Osteoblast (primary cell): ENCODE results near the gene ARL15. TPM values are rescaled to one million over a fixed set of nuclear protein-coding genes. Genes with fewer than 3 reads are reported as not detected.

ENCODE experiments used
- DNase-seq: peaks from one replicate; pipeline ENCODE4 v3.0.0; 2011; ENCODE audit warnings: low spot score, mixed read lengths; ENCODE audit not compliant: insufficient read length; ENCODE audit errors: missing footprints
- H2AFZ ChIP-seq: 2 replicates; pipeline ENCODE4 v1.6.0; 2011; ENCODE audit warnings: mild to moderate bottlenecking, low read length
- H3K27ac ChIP-seq: 2 replicates; pipeline ENCODE4 v1.5.1; 2011; ENCODE audit warnings: mild to moderate bottlenecking, low read depth, low read length, moderate library complexity
- H3K27me3 ChIP-seq: 2 replicates; pipeline ENCODE4 v1.6.0; 2012; ENCODE audit warnings: mild to moderate bottlenecking, control low read depth, inconsistent platforms, low read length, moderate library complexity; ENCODE audit not compliant: insufficient read depth
- H3K36me3 ChIP-seq: 2 replicates; pipeline ENCODE4 v1.5.1; 2011; ENCODE audit warnings: mild to moderate bottlenecking, low read length, control low read depth, moderate library complexity; ENCODE audit not compliant: insufficient read depth
- H3K4me1 ChIP-seq: 2 replicates; pipeline ENCODE4 v1.5.1; 2011; ENCODE audit warnings: mild to moderate bottlenecking, low read length, control low read depth, moderate library complexity; ENCODE audit not compliant: insufficient read depth
- H3K4me2 ChIP-seq: 2 replicates; pipeline ENCODE4 v1.6.0; 2011; ENCODE audit warnings: mild to moderate bottlenecking, low read length; ENCODE audit not compliant: insufficient read depth
- H3K4me3 ChIP-seq: fragments of 200-600 bp; sonication (generic); 3 replicates; pipeline ENCODE4 v1.5.1; 2012; ENCODE audit warnings: mild to moderate bottlenecking, low read length, inconsistent platforms; ENCODE audit not compliant: insufficient read depth
- H3K79me2 ChIP-seq: 2 replicates; pipeline ENCODE4 v1.6.0; 2012; ENCODE audit warnings: mild to moderate bottlenecking, low read length, control low read depth, inconsistent platforms; ENCODE audit not compliant: insufficient read depth
- H3K9me3 ChIP-seq: 2 replicates; pipeline ENCODE4 v1.5.1; 2011; ENCODE audit warnings: low read depth, low read length, control low read depth
- H4K20me1 ChIP-seq: 2 replicates; pipeline ENCODE4 v1.6.0; 2012; ENCODE audit warnings: mild to moderate bottlenecking, low read length, control low read depth; ENCODE audit not compliant: insufficient read depth
- total RNA-seq: library from RNA; depleted of rRNA; stranded (reverse); fragments of >200 nt; gene quantifications from 2 replicates; pipeline ENCODE4 v1.2.3, GENCODE V29; 2012
- TF ChIP-seq, protein P1 (sequence below): IDR thresholded peaks from 2 replicates; pipeline ENCODE4 v1.5.1; 2011; ENCODE audit warnings: mild to moderate bottlenecking, low read depth, low read length, moderate library complexity; ENCODE audit errors: extremely low read depth

The ARL15 gene
- total RNA-seq, 1 donor, result 25.3 TPM

DNA sequence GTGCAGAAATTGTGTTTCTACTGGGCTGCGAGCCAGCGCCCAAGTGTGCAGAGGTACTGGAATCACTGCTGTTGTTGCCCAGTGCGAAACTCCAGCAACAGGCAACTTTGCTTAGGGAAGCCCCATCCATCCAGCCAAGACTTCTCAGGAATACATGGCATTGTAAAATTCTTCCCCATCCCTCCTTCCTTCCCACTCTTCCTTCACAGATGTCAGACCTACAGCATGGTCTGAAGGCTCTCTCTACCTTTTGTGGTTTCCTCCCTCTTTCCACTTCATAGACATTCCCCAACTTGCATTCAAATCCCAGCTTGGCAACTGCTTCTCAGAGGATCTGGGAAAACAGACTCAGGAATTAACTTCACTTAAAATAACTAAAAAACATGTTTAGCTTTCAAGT, 30.4 kb downstream of the ARL15 start:
- TF ChIP-seq, protein P1, sequence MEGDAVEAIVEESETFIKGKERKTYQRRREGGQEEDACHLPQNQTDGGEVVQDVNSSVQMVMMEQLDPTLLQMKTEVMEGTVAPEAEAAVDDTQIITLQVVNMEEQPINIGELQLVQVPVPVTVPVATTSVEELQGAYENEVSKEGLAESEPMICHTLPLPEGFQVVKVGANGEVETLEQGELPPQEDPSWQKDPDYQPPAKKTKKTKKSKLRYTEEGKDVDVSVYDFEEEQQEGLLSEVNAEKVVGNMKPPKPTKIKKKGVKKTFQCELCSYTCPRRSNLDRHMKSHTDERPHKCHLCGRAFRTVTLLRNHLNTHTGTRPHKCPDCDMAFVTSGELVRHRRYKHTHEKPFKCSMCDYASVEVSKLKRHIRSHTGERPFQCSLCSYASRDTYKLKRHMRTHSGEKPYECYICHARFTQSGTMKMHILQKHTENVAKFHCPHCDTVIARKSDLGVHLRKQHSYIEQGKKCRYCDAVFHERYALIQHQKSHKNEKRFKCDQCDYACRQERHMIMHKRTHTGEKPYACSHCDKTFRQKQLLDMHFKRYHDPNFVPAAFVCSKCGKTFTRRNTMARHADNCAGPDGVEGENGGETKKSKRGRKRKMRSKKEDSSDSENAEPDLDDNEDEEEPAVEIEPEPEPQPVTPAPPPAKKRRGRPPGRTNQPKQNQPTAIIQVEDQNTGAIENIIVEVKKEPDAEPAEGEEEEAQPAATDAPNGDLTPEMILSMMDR, result no peak
- no peaks in the 10 kb centered on the region for H3K27me3 ChIP-seq
- no peaks in the 10 kb centered on the region for H4K20me1 ChIP-seq
- no peak for DNase-seq
- no peaks in the 10 kb centered on the region for H3K79me2 ChIP-seq
- H2AFZ ChIP-seq, result no peak overlapping the region
- no peak overlapping the region for H3K4me3 ChIP-seq
- H3K4me2 ChIP-seq, result no peak overlapping the region
- no peaks in the 10 kb centered on the region for H3K4me1 ChIP-seq
- H3K27ac ChIP-seq, result no peak overlapping the region
- no peaks in the 10 kb centered on the region for H3K9me3 ChIP-seq
- no peaks in the 10 kb centered on the region for H3K36me3 ChIP-seq

DNA sequence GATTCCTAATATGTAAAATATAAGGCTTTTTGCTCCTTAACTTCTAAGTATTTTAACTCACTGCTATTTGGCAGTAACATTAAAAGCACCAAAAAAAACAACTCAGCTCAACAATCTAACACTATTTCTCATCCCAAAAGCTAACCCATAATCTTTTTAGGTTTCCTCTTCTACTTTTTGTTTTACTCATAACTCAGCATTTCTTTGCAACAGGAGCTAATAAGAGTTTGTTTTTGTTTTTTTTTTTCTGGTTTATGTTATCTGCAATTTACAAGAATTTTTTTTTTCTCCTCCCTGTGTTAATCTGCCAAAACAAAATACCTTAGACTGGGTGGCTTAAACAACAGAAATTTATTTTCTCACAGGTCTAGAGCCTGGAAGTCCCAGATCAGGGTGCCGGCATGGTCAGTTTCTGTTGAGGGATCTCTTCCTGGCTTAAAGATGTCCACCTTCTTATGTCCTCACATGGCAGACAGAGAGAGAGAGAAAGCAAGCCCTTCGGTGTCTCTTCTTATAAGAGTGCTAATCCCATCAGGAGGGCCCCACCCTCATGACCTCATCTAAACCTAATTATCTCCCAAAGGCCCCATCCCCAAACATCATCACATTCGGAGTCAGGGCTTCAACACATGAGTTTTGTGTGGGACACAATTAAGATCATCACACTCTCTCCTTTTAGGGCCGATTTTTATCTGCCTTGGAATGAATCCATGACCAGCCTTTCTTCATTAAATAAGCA, 31.2 kb downstream of the ARL15 start:
- DNase-seq, result no peak
- no peak overlapping the region for H3K4me2 ChIP-seq
- H3K4me3 ChIP-seq, result no peak overlapping the region

GRCh38 chr5:54278036-54278830, 32.1 kb downstream of the ARL15 start:
- no peak overlapping the region for H3K4me2 ChIP-seq
- H2AFZ ChIP-seq, result no peak overlapping the region
- H3K27ac ChIP-seq, result no peak overlapping the region
- H3K4me3 ChIP-seq, result no peak overlapping the region
- H3K79me2 ChIP-seq, result no peaks in the 10 kb centered on the region
- no peaks in the 10 kb centered on the region for H3K9me3 ChIP-seq
- H3K36me3 ChIP-seq, result no peaks in the 10 kb centered on the region
- H4K20me1 ChIP-seq, result no peaks in the 10 kb centered on the region
- TF ChIP-seq, protein P1, result no peak
- H3K27me3 ChIP-seq, result no peaks in the 10 kb centered on the region
- no peaks in the 10 kb centered on the region for H3K4me1 ChIP-seq
- no peak for DNase-seq

More for the DNA sequence above, 31.2 kb downstream of the ARL15 start:
- Histone ChIP-seq H3K36me3 (no peaks in the 10 kb centered on the region), H3K27ac (no peak overlapping the region), H4K20me1 (no peaks in the 10 kb centered on the region), H3K27me3 (no peaks in the 10 kb centered on the region), H3K4me1 (no peaks in the 10 kb centered on the region), H2AFZ (no peak overlapping the region), H3K79me2 (no peaks in the 10 kb centered on the region), H3K9me3 (no peaks in the 10 kb centered on the region)
- TF ChIP-seq, protein P1, result no peak

GRCh38 chr5:54276048-54276447, 34.3 kb downstream of the ARL15 start:
- DNase-seq, result no peak
- TF ChIP-seq, protein P1, result no peak
- no peak overlapping the region for H3K4me3 ChIP-seq

More at GRCh38 chr5:54276048-54276447, 34.3 kb downstream of the ARL15 start:
- Histone ChIP-seq H3K4me1 (no peaks in the 10 kb centered on the region), H3K4me2 (no peak overlapping the region), H3K79me2 (no peaks in the 10 kb centered on the region), H2AFZ (no peak overlapping the region), H3K9me3 (no peaks in the 10 kb centered on the region), H3K27ac (no peak overlapping the region), H3K36me3 (no peaks in the 10 kb centered on the region), H4K20me1 (no peaks in the 10 kb centered on the region), H3K27me3 (no peaks in the 10 kb centered on the region)
